B cell (primary cell): ENCODE data around the gene RCC1. TPM values are rescaled to one million over a fixed set of nuclear protein-coding genes. Genes with fewer than 3 reads are reported as not detected.
A peak's percentile ranks its signal among the peaks of the same experiment; 100 is the strongest.

Experiments used
- ATAC-seq: fragments of 200-7000 bp; cut with Tn5 transposase; one replicate; pipeline ENCODE4 v1.10.0; 2021; ENCODE audit warnings: low read depth, mild to moderate bottlenecking, moderate number of reproducible peaks, moderate library complexity
- CTCF ChIA-PET: fragments of 350-600 bp; sonication (Branson Sonifier 250); formaldehyde crosslinking; loops from one replicate; lab custom pipeline; 2021; ENCODE audit warnings: antibody characterized with exemption, inconsistent platforms; lab: Charles Lee
- POLR2A ChIA-PET: fragments of 350-600 bp; sonication (Branson Sonifier 250); formaldehyde crosslinking; loops from one replicate; lab custom pipeline; 2021; ENCODE audit warnings: antibody characterized with exemption; lab: Charles Lee
- DNase-seq: peaks from one replicate; pipeline ENCODE4 v3.0.0; 2013
- H2AFZ ChIP-seq: 2 replicates; pipeline ENCODE4 v1.6.1; 2012; ENCODE audit warnings: mild to moderate bottlenecking, low read depth, low read length; ENCODE audit not compliant: insufficient read depth, poor library complexity, severe bottlenecking
- H3K27ac ChIP-seq, 2 donors: 1 replicate in 1 of 2; 2 replicates in 1 of 2; pipeline ENCODE4 v1.5.1; 2012 to 2013; ENCODE audit warnings: low read length in 2 of 2, mild to moderate bottlenecking in 2 of 2, moderate library complexity in 1 of 2
- H3K27me3 ChIP-seq, 4 experiments: fragments of 200-600 bp in 1 of 4; sonication (generic) in 1 of 4; replicated peaks in 1 of 4; 1 replicate in 2 of 4; 2 replicates in 2 of 4; pipeline versions ENCODE4 v1.6.1 to v1.7.0; 2013 to 2016; ENCODE audit warnings: low read length in 3 of 4, mild to moderate bottlenecking in 2 of 4, mixed read lengths in 1 of 4, moderate library complexity in 1 of 4; ENCODE audit not compliant: insufficient read depth in 4 of 4, control insufficient read depth in 3 of 4; ENCODE audit errors: control extremely low read depth in 1 of 4
- H3K36me3 ChIP-seq, 2 experiments: replicated peaks in 1 of 2; 1 replicate in 1 of 2; 2 replicates in 1 of 2; pipeline versions ENCODE4 v1.6.1 to v1.7.1; 2013; ENCODE audit warnings: low read length in 1 of 2; ENCODE audit not compliant: insufficient read depth in 2 of 2, control insufficient read depth in 1 of 2; ENCODE audit errors: control extremely low read depth in 1 of 2, extremely low read depth in 1 of 2
- H3K4me1 ChIP-seq, 2 donors: fragments of 200-600 bp in 1 of 2; sonication (generic) in 1 of 2; 1 replicate in 1 of 2; 2 replicates in 1 of 2; pipeline versions ENCODE4 v1.5.1 to v1.6.1; 2013 to 2017; ENCODE audit warnings: low read length in 2 of 2; ENCODE audit not compliant: control insufficient read depth in 2 of 2, insufficient read depth in 2 of 2
- H3K4me2 ChIP-seq: replicated peaks from 2 replicates; pipeline ENCODE3; 2012; ENCODE audit warnings: mild to moderate bottlenecking, low read depth, low read length; ENCODE audit not compliant: poor library complexity, severe bottlenecking
- H3K4me3 ChIP-seq, 5 experiments: fragments of 200-600 bp in 1 of 5; sonication (generic) in 1 of 5; 1 replicate in 3 of 5; 2 replicates in 2 of 5; pipeline versions ENCODE4 v1.5.1 to v1.7.0; 2011 to 2016; ENCODE audit warnings: low read length in 4 of 5, mild to moderate bottlenecking in 4 of 5, low read depth in 2 of 5, control low read depth in 1 of 5, moderate library complexity in 1 of 5; ENCODE audit not compliant: insufficient read depth in 1 of 5; ENCODE audit errors: control extremely low read depth in 1 of 5, extremely low read depth in 1 of 5
- H3K79me2 ChIP-seq: fragments of 200-600 bp; sonication (generic); one replicate; pipeline ENCODE4 v1.6.0; 2016; ENCODE audit warnings: low read length; ENCODE audit not compliant: control insufficient read depth, insufficient read depth
- H3K9ac ChIP-seq: fragments of 200-600 bp; sonication (generic); 2 replicates; pipeline ENCODE4 v1.6.1; 2017; ENCODE audit warnings: mild to moderate bottlenecking, low read length, moderate library complexity
- H3K9me3 ChIP-seq, 3 donors: one replicate each; pipeline versions ENCODE4 v1.6.1 to v1.7.1; 2013; ENCODE audit warnings: low read length in 2 of 3; ENCODE audit not compliant: control insufficient read depth in 2 of 3, insufficient read depth in 1 of 3; ENCODE audit errors: control extremely low read depth in 1 of 3
- H4K20me1 ChIP-seq: 2 replicates; pipeline ENCODE4 v1.6.0; 2012; ENCODE audit warnings: mild to moderate bottlenecking, low read length; ENCODE audit not compliant: insufficient read depth, control insufficient read depth, poor library complexity, severe bottlenecking
- H3K27ac Mint-ChIP-seq: one replicate; pipeline ENCODE4 v1.8.0; 2021; ENCODE audit warnings: mixed read lengths
- H3K27me3 Mint-ChIP-seq: one replicate; pipeline ENCODE4 v1.8.0; 2021; ENCODE audit warnings: mixed read lengths
- H3K4me1 Mint-ChIP-seq: one replicate; pipeline ENCODE4 v1.8.0; 2021; ENCODE audit warnings: mixed read lengths
- H3K4me3 Mint-ChIP-seq: one replicate; pipeline ENCODE4 v1.8.0; 2021; ENCODE audit warnings: mixed read lengths
- H3K9me3 Mint-ChIP-seq: one replicate; pipeline ENCODE4 v1.8.0; 2022; ENCODE audit warnings: mixed read lengths; ENCODE audit not compliant: insufficient read depth
- CTCF ChIP-seq: fragments of 200-600 bp; IDR thresholded peaks from one replicate; pipeline ENCODE4 v1.8.0; 2022; ENCODE audit warnings: antibody characterized with exemption, mild to moderate bottlenecking
- EZH2 ChIP-seq: IDR thresholded peaks from 2 replicates; pipeline ENCODE4 v1.6.1; 2012; ENCODE audit warnings: borderline replicate concordance, low read depth, mild to moderate bottlenecking, moderate library complexity, low read length; ENCODE audit not compliant: insufficient read depth, poor library complexity, severe bottlenecking
- WGBS: methylation state at CpG from one replicate; pipeline ENCODE4 v1.1.5; 2013; ENCODE audit warnings: missing lambda C conversion rate; ENCODE audit not compliant: insufficient coverage; 5-methylcytosine and 5-hydroxymethylcytosine counted together
- intact Hi-C: fragments of 100-400 bp; cut with micrococcal nuclease; formaldehyde crosslinking; loops from one replicate; pipeline ENCODE4 v1.10.0; 2022
- polyA plus RNA-seq: library from polyadenylated mRNA; depleted of rRNA; stranded (reverse); fragments of >200 nt; gene quantifications from 2 replicates; pipeline ENCODE4 v1.2.3, GENCODE V29; 2012
- total RNA-seq, 2 donors: library from RNA; stranded (reverse); fragments of 120-200 nt in 1 of 2; gene quantifications; 1 replicate in 1 of 2; 2 replicates in 1 of 2; pipeline versions ENCODE4 v1.2.3 to v1.2.4, GENCODE V29; 2013 to 2022

RCC1 gene
- total and polyA plus RNA-seq, 2 donors (not counting 1 experiment from before 2014, with no cell fraction given): 9.7 to 17.5 TPM

GRCh38 chr1:28573564-28573963 lies 67.7 kb downstream of the RCC1 start:
- Mint-ChIP-seq H3K4me3 (no peak overlapping the region), H3K27ac (no peak overlapping the region), H3K4me1 (peaks cover 7% of the 10 kb centered on the region), H3K27me3 (no peaks in the 10 kb centered on the region), H3K9me3 (no peaks in the 10 kb centered on the region)
- Histone ChIP-seq H2AFZ (no peak overlapping the region), H3K9ac (no peak overlapping the region), H3K4me3 (no peak overlapping the region), H3K4me2 (no peak overlapping the region), H3K27ac (no peak overlapping the region), H3K9me3 (no peaks in the 10 kb centered on the region), H3K27me3 (no peaks in the 10 kb centered on the region), H3K79me2 (peaks cover 5% of the 10 kb centered on the region), H3K4me1 (no peaks in the 10 kb centered on the region), H3K36me3 (peaks cover 12 to 53% of the 10 kb centered on the region in 2 experiments), H4K20me1 (peaks cover 9% of the 10 kb centered on the region)
- ChIA-PET POLR2A (no interaction called here), CTCF (no interaction called here)
- ATAC-seq (no peak), DNase-seq (no peak)
- intact Hi-C loops: no loop called here
- TF ChIP-seq EZH2 (no peak), CTCF (no peak)
- 100% methylated on average over 9 of the region's 11 CpGs for WGBS

DNA sequence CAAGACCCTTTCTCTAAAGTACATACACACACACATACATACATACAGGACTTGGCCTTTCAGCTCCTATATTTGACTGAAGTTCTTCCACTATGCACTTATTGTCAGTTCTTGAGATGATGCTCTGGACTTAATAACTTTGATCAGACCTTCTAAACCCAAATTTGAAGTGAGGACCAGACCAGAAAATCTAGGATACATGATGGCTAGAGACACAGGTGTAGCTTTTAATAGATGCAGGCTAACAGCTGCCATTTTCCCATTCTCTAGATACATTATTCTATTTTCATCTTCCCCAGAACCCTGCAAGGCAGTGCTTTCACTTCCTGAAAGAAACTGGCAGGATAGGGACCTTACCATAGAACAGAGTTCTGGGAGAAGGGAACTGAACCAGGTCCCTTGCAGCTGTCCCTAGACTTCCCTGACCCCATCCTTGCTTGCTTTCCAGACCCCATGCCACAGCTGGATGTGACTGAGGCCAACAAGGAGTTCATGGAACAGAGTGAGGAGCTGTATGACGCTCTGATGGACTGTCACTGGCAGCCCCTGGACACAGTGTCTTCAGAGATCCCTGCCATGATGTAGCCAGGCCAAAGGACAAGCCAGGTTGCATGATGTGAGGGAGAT lies 71.3 kb downstream of the RCC1 start:
- H3K4me3 ChIP-seq: no peak overlapping the region
- ChIA-PET POLR2A (interaction anchor here (1.2 kb wide), 1 partner anchor 71 kb away, joined by 3 read pairs; the partner anchor contains the start of gene RNU11), CTCF (interaction anchor here (0.9 kb wide), 1 partner anchor 64 kb away, joined by 3 read pairs; no protein-coding TSS in a partner anchor)
- peaks cover 16 to 50% of the 10 kb centered on the region in 2 experiments for H3K36me3 ChIP-seq
- H2AFZ ChIP-seq: no peak overlapping the region
- H4K20me1 ChIP-seq: peaks cover 40% of the 10 kb centered on the region
- H3K9me3 Mint-ChIP-seq: no peaks in the 10 kb centered on the region
- H3K27ac Mint-ChIP-seq: no peak overlapping the region
- no peaks in the 10 kb centered on the region for H3K27me3 ChIP-seq
- DNase-seq: peak; percentile 21
- intact Hi-C loops: no loop called here
- H3K4me3 Mint-ChIP-seq: no peak overlapping the region
- H3K79me2 ChIP-seq: peaks cover 29% of the 10 kb centered on the region
- no peak for TF ChIP-seq EZH2
- TF ChIP-seq CTCF: no peak
- H3K27me3 Mint-ChIP-seq: no peaks in the 10 kb centered on the region
- H3K4me2 ChIP-seq: no peak overlapping the region
- no peak for ATAC-seq
- no peak overlapping the region for H3K9ac ChIP-seq
- H3K9me3 ChIP-seq: no peaks in the 10 kb centered on the region
- H3K4me1 Mint-ChIP-seq: peaks cover 30% of the 10 kb centered on the region
- H3K27ac ChIP-seq: peak overlapping the region in 1 of 2 donors; percentile 4
- 100% methylated on average over 1 of the region's 1 CpG for whole genome bisulfite sequencing
- peaks cover 15 to 21% of the 10 kb centered on the region in 2 donors for H3K4me1 ChIP-seq
